H1 (cell line): ENCODE measurements around the gene USP17L12. TPM values are rescaled to one million over a fixed set of nuclear protein-coding genes. Genes with fewer than 3 reads are reported as not detected.
"Not testable (repeated sequence)": the region's sequence is repeated elsewhere in the genome, so short reads cannot be mapped to it uniquely, and the experiment has no call there.

Experiments
- CTCF ChIA-PET: fragments of 300-600 bp; sonication (Branson Sonifier 250); formaldehyde crosslinking; loops from one replicate; lab custom pipeline; 2021; ENCODE audit not compliant: partially characterized antibody; lab: Charles Lee
- POLR2A ChIA-PET: fragments of 300-600 bp; sonication (Branson Sonifier 250); formaldehyde crosslinking; loops from one replicate; lab custom pipeline; 2021; ENCODE audit warnings: inconsistent platforms; ENCODE audit not compliant: partially characterized antibody; lab: Charles Lee
- DNase-seq, 2 experiments: peaks; one replicate each; pipeline versions ENCODE4 v3.0.0 to v3.0.0-alpha.2; 2010 to 2022; ENCODE audit warnings: low spot score in 2 of 2, low read depth in 1 of 2, mixed read lengths in 1 of 2
- FAIRE-seq: peaks from 2 replicates; lab custom pipeline; 2011; peaks lifted over from hg19 to GRCh38; lab: Jason Lieb, UNC
- H2AFZ ChIP-seq: 2 replicates; pipeline ENCODE4 v1.8.1; 2012; ENCODE audit warnings: low read length, inconsistent platforms
- H2AK5ac ChIP-seq: 2 replicates; pipeline ENCODE4 v1.6.1; 2013; ENCODE audit warnings: low read depth, low read length
- H2BK120ac ChIP-seq: replicated peaks from 2 replicates; pipeline ENCODE3; 2013; ENCODE audit warnings: low read depth, low read length, inconsistent platforms
- H2BK12ac ChIP-seq: 2 replicates; pipeline ENCODE4 v1.6.1; 2013; ENCODE audit warnings: low read depth, low read length
- H2BK15ac ChIP-seq: 2 replicates; pipeline ENCODE4 v1.6.1; 2013; ENCODE audit warnings: low read length
- H2BK20ac ChIP-seq: 2 replicates; pipeline ENCODE4 v1.6.1; 2013; ENCODE audit warnings: low read length
- H2BK5ac ChIP-seq: 2 replicates; pipeline ENCODE4 v1.6.1; 2013; ENCODE audit warnings: low read depth, low read length
- H3K14ac ChIP-seq: 2 replicates; pipeline ENCODE4 v1.6.1; 2013; ENCODE audit warnings: inconsistent platforms; ENCODE audit not compliant: insufficient read length
- H3K18ac ChIP-seq: 2 replicates; pipeline ENCODE4 v1.6.1; 2013; ENCODE audit warnings: low read length; ENCODE audit errors: extremely low read depth
- H3K23ac ChIP-seq: 2 replicates; pipeline ENCODE4 v1.6.1; 2013; ENCODE audit warnings: inconsistent platforms; ENCODE audit not compliant: insufficient read length
- H3K23me2 ChIP-seq: 2 replicates; pipeline ENCODE4 v1.6.1; 2013; ENCODE audit warnings: low read depth, low read length
- H3K27ac ChIP-seq: 2 replicates; pipeline ENCODE4 v1.6.1; 2011; ENCODE audit warnings: low read depth, low read length, inconsistent platforms
- H3K27me3 ChIP-seq, 4 experiments: replicated peaks in 1 of 4; 1 replicate in 1 of 4; 2 replicates in 3 of 4; pipeline versions ENCODE4 v1.6.1 to v1.8.1; 2011 to 2013; ENCODE audit warnings: low read length in 3 of 4, mild to moderate bottlenecking in 3 of 4, inconsistent platforms in 2 of 4, mixed read lengths in 2 of 4, moderate library complexity in 1 of 4; ENCODE audit not compliant: control insufficient read depth in 3 of 4, insufficient read depth in 3 of 4; ENCODE audit errors: extremely low read depth in 1 of 4
- H3K36me3 ChIP-seq, 4 experiments: 2 replicates each; pipeline versions ENCODE4 v1.6.1 to v1.8.1; 2011 to 2013; ENCODE audit warnings: mild to moderate bottlenecking in 4 of 4, low read length in 3 of 4, moderate library complexity in 2 of 4, control low read depth in 1 of 4, inconsistent platforms in 1 of 4; ENCODE audit not compliant: insufficient read depth in 4 of 4, control insufficient read depth in 2 of 4
- H3K4ac ChIP-seq: replicated peaks from 2 replicates; pipeline ENCODE3; 2013; ENCODE audit warnings: low read length, low read depth, mixed read lengths, inconsistent platforms; ENCODE audit not compliant: insufficient read length
- H3K4me1 ChIP-seq, 4 experiments: replicated peaks in 1 of 4; 1 replicate in 1 of 4; 2 replicates in 3 of 4; pipeline versions ENCODE4 v1.6.1 to v1.8.1; 2011 to 2013; ENCODE audit warnings: low read length in 3 of 4, inconsistent platforms in 2 of 4, mixed read lengths in 1 of 4; ENCODE audit not compliant: insufficient read depth in 4 of 4, control insufficient read depth in 3 of 4
- H3K4me2 ChIP-seq, 2 experiments: 2 replicates each; pipeline versions ENCODE4 v1.6.1 to v1.8.1; 2011 to 2013; ENCODE audit warnings: low read depth in 2 of 2, low read length in 2 of 2, control low read depth in 1 of 2, inconsistent platforms in 1 of 2, mild to moderate bottlenecking in 1 of 2; ENCODE audit not compliant: insufficient read depth in 1 of 2
- H3K4me3 ChIP-seq, 4 experiments: fragments of 200-600, 300-600 bp in 1 of 4; sonication (generic), shearing (Covaris generic), sonication (Bioruptor Twin) in 1 of 4; 2 replicates each; pipeline versions ENCODE4 v1.5.1 to v1.8.1; 2011 to 2016; ENCODE audit warnings: low read length in 4 of 4, low read depth in 3 of 4, control low read depth in 2 of 4, inconsistent platforms in 2 of 4, mild to moderate bottlenecking in 2 of 4, mixed read lengths in 1 of 4, moderate library complexity in 1 of 4; ENCODE audit not compliant: insufficient read depth in 2 of 4; ENCODE audit errors: extremely low read depth in 1 of 4
- H3K56ac ChIP-seq: replicated peaks from 2 replicates; pipeline ENCODE3; 2013; ENCODE audit warnings: low read depth, mild to moderate bottlenecking, mixed read lengths, low read length, inconsistent platforms; ENCODE audit not compliant: insufficient read length
- H3K79me1 ChIP-seq: 2 replicates; pipeline ENCODE4 v1.6.1; 2013; ENCODE audit warnings: low read depth, low read length, control low read depth
- H3K79me2 ChIP-seq, 2 experiments: 2 replicates each; pipeline versions ENCODE4 v1.6.1 to v1.8.1; 2012 to 2013; ENCODE audit warnings: low read length in 2 of 2, mild to moderate bottlenecking in 2 of 2, inconsistent platforms in 1 of 2; ENCODE audit not compliant: insufficient read depth in 2 of 2, control insufficient read depth in 1 of 2
- H3K9ac ChIP-seq, 4 experiments: replicated peaks in 1 of 4; 1 replicate in 1 of 4; 2 replicates in 3 of 4; pipeline versions ENCODE4 v1.6.1 to v1.8.1; 2011 to 2013; ENCODE audit warnings: low read depth in 3 of 4, low read length in 3 of 4, control low read depth in 2 of 4, mild to moderate bottlenecking in 2 of 4, moderate library complexity in 2 of 4, inconsistent platforms in 1 of 4; ENCODE audit errors: extremely low read depth in 1 of 4
- H3K9me3 ChIP-seq, 2 experiments: 2 replicates each; pipeline versions ENCODE4 v1.6.1 to v1.8.1; 2012 to 2013; ENCODE audit warnings: mild to moderate bottlenecking in 2 of 2, moderate library complexity in 2 of 2, control low read depth in 1 of 2, inconsistent platforms in 1 of 2, low read depth in 1 of 2, low read length in 1 of 2, mixed read lengths in 1 of 2; ENCODE audit not compliant: insufficient read depth in 2 of 2
- H4K20me1 ChIP-seq, 2 experiments: replicated peaks in 1 of 2; 2 replicates each; pipeline versions ENCODE3 to v1.8.1; 2011 to 2013; ENCODE audit warnings: inconsistent platforms in 2 of 2, low read length in 2 of 2, mild to moderate bottlenecking in 1 of 2; ENCODE audit not compliant: insufficient read depth in 2 of 2, control insufficient read depth in 1 of 2
- H4K5ac ChIP-seq: 2 replicates; pipeline ENCODE4 v1.6.1; 2013; ENCODE audit warnings: low read length, low read depth, mixed read lengths, inconsistent platforms; ENCODE audit not compliant: insufficient read length
- H4K8ac ChIP-seq: 2 replicates; pipeline ENCODE4 v1.8.0; 2013; ENCODE audit warnings: mild to moderate bottlenecking, moderate library complexity, low read length, inconsistent platforms; ENCODE audit not compliant: insufficient read depth; ENCODE audit errors: extremely low read depth
- H4K91ac ChIP-seq: replicated peaks from 2 replicates; pipeline ENCODE3; 2013; ENCODE audit warnings: low read length, mixed read lengths, inconsistent platforms; ENCODE audit not compliant: insufficient read length
- whole genome bisulfite sequencing, 2 experiments: shearing (Covaris generic) in 1 of 2; methylation state at CpG; one replicate each; pipeline versions ENCODE4 v1.1.6 to v1.1.7; 2013 to 2015; ENCODE audit warnings: low lambda C conversion rate in 2 of 2, mixed read lengths in 2 of 2, inconsistent platforms in 1 of 2, low coverage in 1 of 2, missing lambda C conversion rate in 1 of 2; ENCODE audit not compliant: insufficient replicate concordance in 2 of 2, insufficient coverage in 1 of 2, insufficient read length in 1 of 2; ENCODE audit errors: extremely low coverage in 1 of 2, missing lambda C conversion rate in 1 of 2; 5-methylcytosine and 5-hydroxymethylcytosine counted together
- polyA plus RNA-seq, 7 experiments: library from polyadenylated mRNA; depleted of rRNA in 3 of 7; stranded (reverse) in 5 of 7; unstranded in 2 of 7; fragments of >200 nt in 5 of 7; fragments of 200-250 nt in 2 of 7; gene quantifications; 1 replicate in 5 of 7; 2 replicates in 1 of 7; 4 replicates in 1 of 7; pipeline versions ENCODE4 v1.2.1 to v1.2.3, GENCODE V29; 2011 to 2013; ENCODE audit warnings: missing spikeins in 2 of 7, mixed read lengths in 2 of 7
- total RNA-seq: library from RNA; stranded (reverse); fragmentation: NEBNext Ultra II Directional; extraction: Animal tissue kit (Norgen Biotek cat#: 25700); gene quantifications from 2 replicates; pipeline ENCODE4 v1.2.1, GENCODE V29; 2021

Gene USP17L12
- total and polyA plus RNA-seq, 2 of the 8 experiments (the other 6 are each of a cell fraction or from before 2014, with no cell fraction given): not detected

- H4K8ac ChIP-seq, H3K4ac ChIP-seq, H3K14ac ChIP-seq, POLR2A ChIA-PET, H3K79me2 ChIP-seq, FAIRE-seq, CTCF ChIA-PET, H3K9me3 ChIP-seq, H3K23ac ChIP-seq, H3K4me3 ChIP-seq, H2BK20ac ChIP-seq, H3K4me2 ChIP-seq, H3K23me2 ChIP-seq, H2BK12ac ChIP-seq, DNase-seq, H2AFZ ChIP-seq, H3K27ac ChIP-seq, H3K27me3 ChIP-seq, H3K79me1 ChIP-seq, H3K36me3 ChIP-seq, H3K18ac ChIP-seq, H2BK15ac ChIP-seq, H4K5ac ChIP-seq, H2AK5ac ChIP-seq, H4K91ac ChIP-seq, H2BK120ac ChIP-seq, H2BK5ac ChIP-seq, H3K9ac ChIP-seq, H4K20me1 ChIP-seq, H3K56ac ChIP-seq, H3K4me1 ChIP-seq: not testable (repeated sequence)
- WGBS, 2 experiments: 84% methylated on average over 10 of the region's 13 CpGs; no CpG with 5 or more reads in 1 of the 2 experiments
Observed at GRCh38 chr4:9210357-9210756, 9.6 kb upstream of the USP17L12 start, which contains the start of gene USP17L10. USP17L10 (plus strand) TSS chr4:9210657; CDS start chr4:9210657, 0 bp downstream.

- H2BK12ac ChIP-seq, H4K5ac ChIP-seq, H3K79me2 ChIP-seq, DNase-seq, H3K27ac ChIP-seq, H3K4me1 ChIP-seq, H2AK5ac ChIP-seq, H3K79me1 ChIP-seq, H4K20me1 ChIP-seq, H3K56ac ChIP-seq, H3K36me3 ChIP-seq, H4K8ac ChIP-seq, H4K91ac ChIP-seq, H3K9ac ChIP-seq, H2AFZ ChIP-seq, H3K14ac ChIP-seq, H2BK5ac ChIP-seq, H2BK120ac ChIP-seq, CTCF ChIA-PET, H3K23me2 ChIP-seq, H3K23ac ChIP-seq, FAIRE-seq, H3K4ac ChIP-seq, H2BK20ac ChIP-seq, H2BK15ac ChIP-seq, H3K27me3 ChIP-seq, H3K9me3 ChIP-seq, H3K18ac ChIP-seq, POLR2A ChIA-PET, H3K4me3 ChIP-seq, H3K4me2 ChIP-seq: not testable (repeated sequence)
- WGBS, 2 experiments: 73% methylated on average over 9 of the region's 14 CpGs; no CpG with 5 or more reads in 1 of the 2 experiments
Observed at GRCh38 chr4:9214701-9215100, 5.3 kb upstream of the USP17L12 start.
